Vagina (tissue), 2 donors: Measurements from ENCODE around the gene PHLDB2. TPM values are rescaled to one million over a fixed set of nuclear protein-coding genes. Genes with fewer than 3 reads are reported as not detected.

ENCODE experiments used
- DNase-seq, 2 donors: peaks; one replicate each; pipeline ENCODE4 v3.0.0-alpha.2; 2017; ENCODE audit errors: extremely low spot score in 2 of 2
- H3K27ac ChIP-seq: fragments of 200-600 bp; sonication (generic); one replicate; pipeline ENCODE4 v1.5.1; 2019
- H3K27me3 ChIP-seq: fragments of 200-600 bp; sonication (generic); one replicate; pipeline ENCODE4 v1.5.1; 2019
- H3K36me3 ChIP-seq, 2 donors: fragments of 200-600 bp; sonication (generic); one replicate each; pipeline ENCODE4 v1.5.1; 2017 to 2019
- H3K4me1 ChIP-seq: fragments of 200-600 bp; sonication (generic); one replicate; pipeline ENCODE4 v1.5.1; 2019
- H3K4me3 ChIP-seq, 2 donors: fragments of 200-600 bp; sonication (generic); 1 replicate in 1 of 2; 2 replicates in 1 of 2; pipeline ENCODE4 v1.5.1; 2016 to 2019
- H3K9me3 ChIP-seq: fragments of 200-600 bp; sonication (generic); one replicate; pipeline ENCODE4 v1.5.1; 2019
- POLR2A ChIP-seq, 2 donors: fragments of 450-650 bp; IDR thresholded peaks; one replicate each; pipeline ENCODE4 v1.6.1; 2017; ENCODE audit warnings: antibody characterized with exemption in 2 of 2, mild to moderate bottlenecking in 2 of 2, moderate library complexity in 2 of 2
- POLR2AphosphoS5 ChIP-seq, 2 donors: sonication (generic); formaldehyde crosslinking; IDR thresholded peaks; one replicate each; pipeline ENCODE4 v1.9.0; 2017; ENCODE audit warnings: antibody characterized with exemption in 2 of 2, mild to moderate bottlenecking in 2 of 2, low read depth in 1 of 2; ENCODE audit not compliant: insufficient read depth in 1 of 2
- intact Hi-C: fragments of 100-400 bp; cut with DNase I; formaldehyde crosslinking; loops from one replicate; pipeline ENCODE4 v1.15.1; 2023
- total RNA-seq: library from RNA; depleted of rRNA; stranded (reverse); fragments of >200 nt; gene quantifications from one replicate; pipeline ENCODE4 v1.2.3, GENCODE V29; 2016
- TF ChIP-seq, protein P1 (sequence below), 3 experiments: fragments of 450-650 bp in 2 of 3; fragments of 200-600 bp in 1 of 3; sonication (generic) in 1 of 3; IDR thresholded peaks; one replicate each; pipeline ENCODE4 v1.5.1; 2017 to 2019; ENCODE audit warnings: antibody characterized with exemption in 3 of 3, mild to moderate bottlenecking in 2 of 3, moderate library complexity in 2 of 3

The PHLDB2 gene
- total RNA-seq, 1 donor from 2014 or later: 66.8 TPM

DNA sequence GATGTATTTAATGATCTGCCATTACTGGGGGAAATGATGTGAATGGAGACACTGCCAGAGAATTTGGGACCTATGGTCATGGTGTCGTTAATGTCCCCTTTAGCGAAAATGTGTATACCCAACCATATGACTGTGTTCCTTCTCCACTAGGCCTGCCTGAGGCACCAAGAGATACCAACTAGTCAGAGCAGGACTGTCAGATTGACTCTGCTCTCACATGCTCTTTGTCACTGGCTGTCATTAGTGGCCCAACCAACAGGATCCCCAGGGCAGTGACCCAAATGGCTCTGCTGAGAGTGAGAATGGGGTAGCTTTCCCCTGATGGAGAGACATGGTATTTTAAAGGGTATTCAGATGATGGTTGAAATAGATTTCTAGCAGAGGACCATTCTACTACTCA lies 142.5 kb downstream of the PHLDB2 start:
- no peaks in the 10 kb centered on the region for H3K9me3 ChIP-seq
- no peaks in the 10 kb centered on the region for H3K36me3 ChIP-seq
- no peak overlapping the region for H3K27ac ChIP-seq
- H3K27me3 ChIP-seq: no peaks in the 10 kb centered on the region
- TF ChIP-seq POLR2A (IDR thresholded peaks at IDR 0.05) (no peak), POLR2AphosphoS5 (IDR thresholded peaks at IDR 0.05; ENCODE audit: insufficient read depth in 1 of 2, low read depth in 1 of 2) (no peak)
- TF ChIP-seq, protein P1, sequence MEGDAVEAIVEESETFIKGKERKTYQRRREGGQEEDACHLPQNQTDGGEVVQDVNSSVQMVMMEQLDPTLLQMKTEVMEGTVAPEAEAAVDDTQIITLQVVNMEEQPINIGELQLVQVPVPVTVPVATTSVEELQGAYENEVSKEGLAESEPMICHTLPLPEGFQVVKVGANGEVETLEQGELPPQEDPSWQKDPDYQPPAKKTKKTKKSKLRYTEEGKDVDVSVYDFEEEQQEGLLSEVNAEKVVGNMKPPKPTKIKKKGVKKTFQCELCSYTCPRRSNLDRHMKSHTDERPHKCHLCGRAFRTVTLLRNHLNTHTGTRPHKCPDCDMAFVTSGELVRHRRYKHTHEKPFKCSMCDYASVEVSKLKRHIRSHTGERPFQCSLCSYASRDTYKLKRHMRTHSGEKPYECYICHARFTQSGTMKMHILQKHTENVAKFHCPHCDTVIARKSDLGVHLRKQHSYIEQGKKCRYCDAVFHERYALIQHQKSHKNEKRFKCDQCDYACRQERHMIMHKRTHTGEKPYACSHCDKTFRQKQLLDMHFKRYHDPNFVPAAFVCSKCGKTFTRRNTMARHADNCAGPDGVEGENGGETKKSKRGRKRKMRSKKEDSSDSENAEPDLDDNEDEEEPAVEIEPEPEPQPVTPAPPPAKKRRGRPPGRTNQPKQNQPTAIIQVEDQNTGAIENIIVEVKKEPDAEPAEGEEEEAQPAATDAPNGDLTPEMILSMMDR (IDR thresholded peaks at IDR 0.05): no peak
- no peak for DNase-seq
- H3K4me1 ChIP-seq: peaks cover 12% of the 10 kb centered on the region
- no peak overlapping the region for H3K4me3 ChIP-seq
- intact Hi-C loops: no loop called here

DNA sequence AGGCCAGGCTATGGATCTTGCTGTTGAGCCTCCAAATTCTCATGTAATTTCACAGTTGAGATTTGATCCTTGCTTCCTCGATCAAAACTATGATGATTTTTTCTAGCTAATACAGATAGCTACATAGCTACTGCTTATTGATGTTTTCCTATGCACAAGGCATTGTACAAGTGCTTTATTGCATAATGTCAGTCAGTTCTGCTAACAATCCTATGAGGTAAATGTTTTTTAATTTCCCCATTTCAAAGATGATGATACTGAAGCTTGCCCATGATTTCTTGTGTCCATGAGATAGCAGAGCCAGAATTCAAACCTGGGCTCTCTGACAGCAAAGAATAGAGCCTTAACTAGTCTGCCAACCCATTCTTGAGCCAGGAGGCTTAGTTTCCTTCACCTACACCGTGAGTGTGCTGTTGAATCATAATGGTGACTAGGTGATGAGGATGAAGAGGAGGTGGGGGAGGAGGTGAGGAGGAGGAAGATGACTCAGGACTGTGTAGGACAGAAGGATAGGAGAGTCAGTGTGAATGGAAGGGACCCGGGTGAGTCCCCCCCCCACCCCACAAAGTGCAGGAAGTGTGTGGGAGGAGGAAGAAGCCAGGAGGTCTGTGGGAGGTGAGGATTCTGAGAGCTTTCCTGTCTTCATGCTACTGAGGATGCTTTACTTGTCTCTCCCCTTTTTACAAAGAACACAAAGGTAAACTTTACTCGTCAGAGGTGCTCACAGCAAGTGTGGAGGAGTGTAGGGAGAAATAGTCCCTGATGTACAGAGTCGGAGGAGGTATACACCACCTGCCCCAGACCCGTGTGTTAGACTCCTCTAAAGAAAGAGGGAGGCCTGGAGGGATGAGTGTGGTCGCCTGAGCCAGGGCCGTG lies 143.3 kb downstream of the PHLDB2 start:
- intact Hi-C loops: no loop called here
- Histone ChIP-seq H3K36me3 (no peaks in the 10 kb centered on the region), H3K9me3 (no peaks in the 10 kb centered on the region), H3K4me3 (no peak overlapping the region), H3K4me1 (peaks cover 12% of the 10 kb centered on the region), H3K27me3 (no peaks in the 10 kb centered on the region), H3K27ac (no peak overlapping the region)
- TF ChIP-seq POLR2A (IDR thresholded peaks at IDR 0.05) (no peak), POLR2AphosphoS5 (IDR thresholded peaks at IDR 0.05; ENCODE audit: insufficient read depth in 1 of 2, low read depth in 1 of 2) (no peak)
- TF ChIP-seq, protein P1 (IDR thresholded peaks at IDR 0.05): no peak
- no peak for DNase-seq

DNA sequence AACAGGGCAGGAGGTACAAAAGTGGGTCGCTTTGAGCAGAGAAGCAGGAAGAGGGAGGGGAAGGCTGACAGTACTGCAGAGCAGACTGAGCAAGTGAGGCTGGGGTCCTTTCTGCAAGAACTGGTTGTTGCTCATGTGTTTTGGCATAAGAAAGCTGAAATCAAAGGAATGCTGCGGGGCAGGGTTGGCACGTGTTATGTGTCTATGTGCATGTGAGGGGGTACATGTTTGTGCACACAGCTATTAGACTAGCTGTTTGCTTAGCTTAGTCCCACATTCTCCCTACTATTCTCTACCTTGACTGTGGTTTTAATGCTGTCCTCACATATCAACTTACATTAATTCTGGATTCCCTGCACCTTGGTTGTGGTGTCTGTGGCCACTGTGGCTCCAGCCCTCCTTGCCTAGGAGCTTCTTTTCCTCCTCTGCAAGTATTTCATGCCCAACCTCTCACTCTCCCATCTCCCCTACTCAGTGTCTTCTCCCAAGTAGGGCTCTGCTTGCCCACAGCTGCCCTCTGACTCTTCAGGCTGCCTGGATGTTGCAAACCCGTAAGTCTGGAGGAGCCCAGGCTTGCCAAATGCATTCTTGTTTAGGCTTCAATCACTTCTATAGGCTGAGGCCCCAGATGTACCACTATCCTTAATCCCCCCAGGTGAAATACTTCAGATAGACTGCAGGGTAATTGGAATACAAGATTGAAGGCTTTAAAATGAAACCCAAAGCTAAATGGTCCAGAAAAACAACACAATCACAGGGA lies 144.4 kb downstream of the PHLDB2 start:
- intact Hi-C loops: no loop called here
- TF ChIP-seq, protein P1 (IDR thresholded peaks at IDR 0.05): no peak
- no peak for TF ChIP-seq POLR2AphosphoS5 (IDR thresholded peaks at IDR 0.05; ENCODE audit: insufficient read depth in 1 of 2, low read depth in 1 of 2)
- TF ChIP-seq POLR2A (IDR thresholded peaks at IDR 0.05): no peak
- Histone ChIP-seq H3K27me3 (no peaks in the 10 kb centered on the region), H3K27ac (no peak overlapping the region), H3K4me1 (peaks cover 10% of the 10 kb centered on the region), H3K36me3 (no peaks in the 10 kb centered on the region), H3K4me3 (no peak overlapping the region), H3K9me3 (no peaks in the 10 kb centered on the region)
- no peak for DNase-seq

DNA sequence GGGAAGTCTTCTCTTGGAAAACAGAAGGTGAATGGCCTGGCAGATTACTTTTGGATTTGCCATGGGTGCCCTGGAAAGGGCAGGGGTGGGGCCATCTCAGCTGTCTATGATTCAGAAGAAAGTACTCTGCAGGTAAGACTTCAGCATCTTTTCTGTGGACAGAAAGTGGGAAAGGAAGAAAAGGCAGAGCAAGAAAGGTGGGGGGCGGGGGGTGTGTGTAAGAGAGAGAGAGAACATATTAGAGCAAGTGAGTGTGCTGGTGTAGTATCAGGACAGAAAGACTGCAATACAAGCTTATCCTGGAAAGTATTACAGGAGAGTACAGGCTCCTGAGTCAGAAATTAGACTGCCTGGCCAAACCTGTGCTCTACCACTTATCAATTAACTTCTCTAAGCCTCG lies 145.1 kb downstream of the PHLDB2 start:
- intact Hi-C loops: no loop called here
- peaks cover 4% of the 10 kb centered on the region for H3K4me1 ChIP-seq
- H3K27me3 ChIP-seq: no peaks in the 10 kb centered on the region
- TF ChIP-seq POLR2A (IDR thresholded peaks at IDR 0.05): no peak
- TF ChIP-seq, protein P1 (IDR thresholded peaks at IDR 0.05): no peak
- TF ChIP-seq POLR2AphosphoS5 (IDR thresholded peaks at IDR 0.05; ENCODE audit: insufficient read depth in 1 of 2, low read depth in 1 of 2): no peak
- H3K9me3 ChIP-seq: no peaks in the 10 kb centered on the region
- no peak for DNase-seq
- H3K4me3 ChIP-seq: no peak overlapping the region
- no peak overlapping the region for H3K27ac ChIP-seq
- no peaks in the 10 kb centered on the region for H3K36me3 ChIP-seq
